ENCODE measurements around the gene SNAPC2.
"Not testable (repeated sequence)": the region's sequence is repeated elsewhere in the genome, so short reads cannot be mapped to it uniquely, and the experiment has no call there.

Gene SNAPC2

GRCh38 chr19:7888145-7888825, 31.9 kb upstream of the SNAPC2 start, which contains the start of gene LRRC8E:
Gene LRRC8E, plus strand, starts transcription at chr19:7888510. Its CDS starts 7,094 bp downstream, at chr19:7895604.
- DNase-seq, result no peak

DNA sequence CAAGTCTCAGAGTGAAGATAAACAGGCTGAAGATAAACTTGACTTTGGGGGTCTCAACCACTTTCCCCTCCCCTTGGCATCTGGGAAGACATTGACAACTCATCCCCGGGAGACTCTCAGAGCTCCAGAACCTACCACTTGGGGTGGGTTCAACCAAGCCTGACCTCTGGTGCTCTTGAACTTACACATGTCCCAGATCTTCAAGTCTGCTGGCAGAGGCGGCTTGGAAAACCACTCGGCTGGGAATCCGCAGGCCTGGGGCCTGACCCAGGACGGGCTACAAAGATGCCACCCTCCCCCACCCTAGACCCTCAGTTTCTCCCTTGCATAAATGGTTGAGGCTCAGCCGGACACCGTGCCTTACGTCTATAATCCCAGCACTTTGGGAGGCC, 31.3 kb upstream of the SNAPC2 start:
- no peak for DNase-seq

GRCh38 chr19:7893362-7894101, 26.6 kb upstream of the SNAPC2 start:
- DNase-seq, result not testable (repeated sequence)

DNA sequence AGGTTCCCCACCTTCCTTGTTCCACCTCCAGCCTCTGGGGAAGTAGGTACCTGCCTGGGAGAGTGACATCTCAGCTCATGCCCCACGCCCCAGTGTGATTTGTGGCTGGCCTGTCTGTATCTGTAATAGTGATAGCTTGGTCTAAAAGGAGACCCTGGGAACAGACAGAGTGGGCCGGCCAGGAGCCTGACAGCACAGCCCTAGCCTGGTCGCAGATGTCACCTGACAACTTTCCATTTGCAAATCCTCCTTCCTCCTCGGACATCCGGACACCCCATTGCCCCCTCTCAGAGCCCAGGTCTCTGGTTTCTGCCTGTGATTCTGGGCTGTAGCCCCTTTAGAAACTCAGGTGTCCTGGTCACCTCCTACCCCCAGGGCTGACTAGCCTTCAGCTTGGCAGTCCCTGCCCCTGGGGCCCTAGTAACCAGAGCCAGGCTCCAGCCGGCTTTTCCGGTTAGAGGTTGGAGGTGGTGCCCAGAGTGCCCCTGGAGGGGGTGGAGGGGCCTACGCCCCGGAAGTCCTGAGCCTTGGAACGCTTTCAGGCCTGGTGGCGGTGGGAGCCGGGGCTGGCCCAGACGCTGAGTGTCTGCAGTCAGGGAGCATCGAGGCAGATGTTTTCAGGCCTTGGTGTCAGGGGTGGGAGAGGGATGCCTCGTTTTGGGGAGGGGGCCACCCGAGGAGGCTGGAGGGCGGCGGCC, 25.4 kb upstream of the SNAPC2 start:
- DNase-seq, result no peak

- DNase-seq, result no peak
Measured at GRCh38 chr19:7895565-7895964, 24.6 kb upstream of the SNAPC2 start.

GRCh38 chr19:7897292-7897691, 22.8 kb upstream of the SNAPC2 start:
- DNase-seq, result no peak

DNA sequence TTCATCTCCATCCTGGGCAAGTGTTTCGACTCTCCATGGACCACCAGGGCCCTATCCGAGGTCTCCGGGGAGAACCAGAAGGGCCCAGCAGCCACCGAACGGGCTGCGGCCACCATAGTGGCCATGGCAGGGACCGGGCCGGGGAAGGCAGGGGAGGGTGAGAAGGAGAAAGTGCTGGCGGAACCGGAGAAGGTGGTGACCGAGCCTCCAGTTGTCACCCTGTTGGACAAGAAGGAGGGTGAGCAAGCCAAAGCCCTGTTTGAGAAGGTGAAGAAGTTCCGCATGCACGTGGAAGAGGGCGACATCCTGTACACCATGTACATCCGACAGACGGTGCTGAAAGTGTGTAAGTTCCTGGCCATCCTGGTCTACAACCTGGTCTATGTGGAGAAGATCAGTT, 21.2 kb upstream of the SNAPC2 start:
- no peak for DNase-seq

DNA sequence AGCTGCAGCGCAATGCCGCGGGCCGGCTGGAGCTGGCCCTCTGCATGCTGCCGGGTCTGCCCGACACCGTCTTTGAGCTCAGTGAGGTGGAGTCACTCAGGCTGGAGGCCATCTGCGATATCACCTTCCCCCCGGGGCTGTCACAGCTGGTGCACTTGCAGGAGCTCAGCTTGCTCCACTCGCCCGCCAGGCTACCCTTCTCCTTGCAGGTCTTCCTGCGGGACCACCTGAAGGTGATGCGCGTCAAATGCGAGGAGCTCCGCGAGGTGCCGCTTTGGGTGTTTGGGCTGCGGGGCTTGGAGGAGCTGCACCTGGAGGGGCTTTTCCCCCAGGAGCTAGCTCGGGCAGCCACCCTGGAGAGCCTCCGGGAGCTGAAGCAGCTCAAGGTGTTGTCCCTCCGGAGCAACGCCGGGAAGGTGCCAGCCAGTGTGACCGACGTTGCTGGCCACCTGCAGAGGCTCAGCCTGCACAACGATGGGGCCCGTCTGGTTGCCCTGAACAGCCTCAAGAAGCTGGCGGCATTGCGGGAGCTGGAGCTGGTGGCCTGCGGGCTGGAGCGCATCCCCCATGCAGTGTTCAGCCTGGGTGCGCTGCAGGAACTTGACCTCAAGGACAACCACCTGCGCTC, 20.3 kb upstream of the SNAPC2 start:
- DNase-seq, result no peak

DNA sequence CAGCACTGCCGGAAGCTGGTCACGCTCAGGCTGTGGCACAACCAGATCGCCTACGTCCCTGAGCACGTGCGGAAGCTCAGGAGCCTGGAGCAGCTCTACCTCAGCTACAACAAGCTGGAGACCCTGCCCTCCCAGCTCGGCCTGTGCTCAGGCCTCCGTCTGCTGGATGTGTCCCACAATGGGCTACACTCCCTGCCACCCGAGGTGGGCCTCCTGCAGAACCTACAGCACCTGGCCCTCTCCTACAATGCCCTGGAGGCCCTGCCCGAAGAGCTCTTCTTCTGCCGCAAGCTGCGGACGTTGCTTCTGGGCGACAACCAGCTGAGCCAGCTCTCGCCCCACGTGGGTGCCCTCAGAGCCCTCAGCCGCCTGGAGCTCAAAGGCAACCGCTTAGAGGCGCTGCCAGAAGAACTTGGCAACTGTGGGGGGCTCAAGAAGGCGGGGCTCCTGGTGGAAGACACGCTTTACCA, 19.7 kb upstream of the SNAPC2 start:
- no peak for DNase-seq

GRCh38 chr19:7900931-7901330, 19.2 kb upstream of the SNAPC2 start:
- DNase-seq, result no peak

DNA sequence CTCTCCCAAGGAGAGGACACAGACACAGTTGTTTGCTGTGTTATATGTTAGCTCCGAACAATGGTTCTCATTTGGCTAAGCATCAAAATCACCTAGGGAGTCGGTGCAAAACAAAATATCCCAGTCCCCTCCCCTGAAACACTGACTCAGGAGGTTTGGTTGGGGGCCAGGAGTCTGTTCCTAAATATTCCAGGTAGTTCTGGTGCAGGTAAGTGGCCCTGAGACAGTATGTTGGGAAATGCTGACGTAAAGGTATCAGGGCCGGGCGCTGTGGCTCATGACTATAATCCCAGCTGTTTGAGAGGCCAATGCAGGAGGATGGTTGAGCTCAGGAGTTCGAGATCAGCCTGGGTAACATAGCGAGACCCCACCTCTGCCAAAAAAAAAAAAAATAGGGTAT, 18.8 kb upstream of the SNAPC2 start:
- DNase-seq, result no peak

- no peak for DNase-seq
Measured at GRCh38 chr19:7902796-7903243, 17.3 kb upstream of the SNAPC2 start.

DNA sequence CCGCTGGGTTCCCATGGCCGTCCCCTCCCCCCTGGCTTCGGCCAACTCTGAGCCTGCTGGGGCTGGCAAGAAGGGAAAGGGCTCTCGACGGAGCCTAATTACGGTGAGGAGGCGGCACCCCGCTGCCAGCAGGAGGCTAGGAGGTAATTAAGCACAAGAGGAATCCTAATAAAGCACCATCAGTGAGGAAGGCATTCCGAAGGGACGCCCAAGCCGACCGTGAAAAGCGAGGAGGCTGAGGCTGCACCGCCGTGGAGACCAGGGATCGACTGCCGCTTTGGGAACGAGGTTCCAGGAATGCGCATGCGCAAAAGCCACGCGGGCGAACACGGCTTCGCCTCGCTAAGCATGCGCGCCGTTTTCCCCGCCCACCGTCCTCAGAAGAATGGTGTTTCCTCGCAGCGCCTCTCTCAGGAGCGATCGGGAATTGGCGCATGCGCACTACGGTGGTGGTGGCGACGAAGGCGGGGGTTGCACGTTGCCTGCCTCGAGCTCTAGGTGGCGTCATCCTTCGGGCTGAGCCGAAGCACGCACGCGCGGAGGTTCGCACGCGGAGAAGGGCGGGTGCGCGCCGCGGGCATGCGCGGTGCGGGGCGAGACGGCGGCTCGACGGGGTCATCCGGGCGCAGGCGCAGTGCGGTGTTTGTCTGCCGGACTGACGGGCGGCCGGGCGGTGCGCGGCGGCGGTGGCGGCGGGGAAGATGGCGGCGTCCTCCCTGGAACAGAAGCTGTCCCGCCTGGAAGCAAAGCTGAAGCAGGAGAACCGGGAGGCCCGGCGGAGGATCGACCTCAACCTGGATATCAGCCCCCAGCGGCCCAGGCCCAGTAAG, 16.7 kb upstream of the SNAPC2 start, which contains the start of gene MAP2K7:
TSS of gene MAP2K7 (plus strand) at position 634 of the 830 bp plus-strand sequence. CDS start at position 702, 68 bp downstream.
- peak; percentile 99 for DNase-seq

- peak; percentile 69 for DNase-seq
Measured at GRCh38 chr19:7904074-7905020, 15.8 kb upstream of the SNAPC2 start.

- no peak for DNase-seq
Measured at GRCh38 chr19:7905268-7905667, 14.9 kb upstream of the SNAPC2 start.

- no peak for DNase-seq
Measured at GRCh38 chr19:7905859-7906258, 14.3 kb upstream of the SNAPC2 start.

- no peak for DNase-seq
Measured at GRCh38 chr19:7907122-7907521, 13.0 kb upstream of the SNAPC2 start.

DNA sequence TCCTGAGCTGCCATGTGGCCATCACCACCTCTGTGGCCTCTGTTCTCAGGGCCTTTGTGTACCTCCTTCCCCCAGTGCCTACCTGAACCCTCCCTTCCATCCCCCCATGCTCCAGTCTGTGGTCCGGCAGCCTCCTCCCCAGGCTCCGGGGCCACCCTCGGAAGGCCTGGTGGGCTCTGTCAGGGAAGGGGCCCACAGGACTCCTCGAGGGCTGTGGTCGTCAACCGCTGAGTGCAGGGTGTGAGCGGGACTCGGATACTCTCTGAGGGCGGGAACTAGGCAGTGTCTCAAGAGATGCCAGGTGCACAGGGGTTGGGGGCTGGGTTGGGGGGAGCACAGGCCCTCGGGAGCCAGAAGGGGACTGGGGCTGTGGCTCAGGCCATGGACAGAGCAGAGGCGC, 12.6 kb upstream of the SNAPC2 start:
- no peak for DNase-seq

- DNase-seq, result no peak
Measured at GRCh38 chr19:7908078-7908699, 11.9 kb upstream of the SNAPC2 start.

Measured in right kidney (tissue), 1 donor.